ENCODE measurements around the gene CDH3. TPM values are rescaled to one million over a fixed set of nuclear protein-coding genes. Genes with fewer than 3 reads are reported as not detected.

CDH3 gene
- total and polyA plus RNA-seq, 2 of the 8 experiments (the other 6 are each of a cell fraction or from before 2014, with no cell fraction given), result 146 to 171 TPM

- TF ChIP-seq CHD7 (IDR thresholded peaks at IDR 0.05; ENCODE audit: insufficient replicate concordance, low read length), result peak; percentile 50
- peak; percentile 10; the same call in 1 of the 2 replicates for TF ChIP-seq GABPA (IDR thresholded peaks at IDR 0.05; ENCODE audit: borderline replicate concordance, insufficient read depth, low read length)
- no peak for TF ChIP-seq CHD1 (IDR thresholded peaks at IDR 0.05; ENCODE audit: low read depth, low read length)
- TF ChIP-seq TCF12 (IDR thresholded peaks at IDR 0.05; ENCODE audit: low read depth, low read length), result 0 out of 2 replicates have a peak, but pooled peaks have one; percentile 28
- peak in 1 of 2 experiments; percentile 61; a peak in 1 of 3 replicates for TF ChIP-seq EP300 (IDR thresholded peaks at IDR 0.05; ENCODE audit: borderline replicate concordance in 1 of 2, low read depth in 2 of 2, low read length in 2 of 2)
- TF ChIP-seq RXRA (IDR thresholded peaks at IDR 0.05; ENCODE audit: insufficient read depth, low read depth, low read length), result 0 out of 2 replicates have a peak, but pooled peaks have one; percentile 21
- TF ChIP-seq SIRT6 (IDR thresholded peaks at IDR 0.05; ENCODE audit: low read length), result no peak
- TF ChIP-seq ASH2L (IDR thresholded peaks at IDR 0.05; ENCODE audit: low read length), result peak; percentile 89
- no peak for TF ChIP-seq PHF8 (conservative IDR thresholded peaks at IDR 0.05; ENCODE audit: low read depth, low read length)
Observed at GRCh38 chr16:68744744-68745280, 99.7 kb downstream of the CDH3 start (continued).
